SH-SY5Y (cell line): ENCODE measurements around the gene NECTIN3.

Experiments used
- GATA2 ChIP-seq: IDR thresholded peaks from 2 replicates; pipeline ENCODE4 v1.6.1; 2011; ENCODE audit warnings: mild to moderate bottlenecking, low read depth, low read length
- GATA3 ChIP-seq: IDR thresholded peaks from 2 replicates; pipeline ENCODE4 v1.6.1; 2011; ENCODE audit warnings: low read depth, mild to moderate bottlenecking, low read length, moderate library complexity

DNA sequence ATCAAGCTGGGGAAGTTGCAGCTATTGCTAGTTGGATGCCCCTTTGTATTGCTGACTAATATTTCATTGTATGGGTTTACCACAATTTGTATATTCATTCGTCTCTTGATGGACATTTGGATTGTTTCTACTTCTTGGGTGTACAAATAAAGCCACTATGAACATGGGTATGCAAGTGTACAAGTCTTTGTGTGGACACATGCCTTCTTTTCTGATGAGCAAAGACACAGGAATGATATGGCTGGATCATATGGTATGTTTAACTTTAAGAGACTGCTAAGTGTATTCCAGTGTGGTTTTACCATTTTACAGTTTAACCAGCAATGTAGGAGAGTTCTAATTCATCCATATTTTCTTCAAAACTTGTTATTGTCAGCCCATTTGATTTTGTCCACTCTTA lies 32.2 kb downstream of the NECTIN3 start:
- TF ChIP-seq GATA2 (no peak), GATA3 (no peak)
